Liver (tissue), 9 donors: ENCODE data around the gene FAT1. TPM values are rescaled to one million over a fixed set of nuclear protein-coding genes. Genes with fewer than 3 reads are reported as not detected.

Source experiments
- DNase-seq: peaks from one replicate; pipeline ENCODE4 v3.0.0-alpha.2; 2017; ENCODE audit warnings: low spot score
- H3K27ac ChIP-seq, 2 donors: one replicate each; pipeline ENCODE4 v1.7.0; 2013; ENCODE audit warnings: inconsistent platforms in 2 of 2, low read length in 2 of 2, control low read depth in 1 of 2, low read depth in 1 of 2, mild to moderate bottlenecking in 1 of 2
- H3K27me3 ChIP-seq, 4 donors: one replicate each; pipeline versions ENCODE4 v1.6.1 to v1.7.0; 2013; ENCODE audit warnings: low read length in 3 of 4, inconsistent platforms in 1 of 4, mild to moderate bottlenecking in 1 of 4, moderate library complexity in 1 of 4; ENCODE audit not compliant: control insufficient read depth in 4 of 4, insufficient read depth in 4 of 4
- H3K36me3 ChIP-seq, 4 donors: one replicate each; pipeline versions ENCODE4 v1.6.1 to v1.7.0; 2013; ENCODE audit warnings: low read length in 3 of 4, mild to moderate bottlenecking in 3 of 4, low read depth in 1 of 4, moderate library complexity in 1 of 4; ENCODE audit not compliant: control insufficient read depth in 4 of 4, insufficient read depth in 3 of 4
- H3K4me1 ChIP-seq, 4 donors: one replicate each; pipeline versions ENCODE4 v1.6.1 to v1.7.0; 2013; ENCODE audit warnings: low read length in 3 of 4, mild to moderate bottlenecking in 3 of 4, moderate library complexity in 1 of 4; ENCODE audit not compliant: control insufficient read depth in 4 of 4, insufficient read depth in 4 of 4
- H3K4me3 ChIP-seq, 3 donors: one replicate each; pipeline versions ENCODE4 v1.6.1 to v1.7.0; 2013; ENCODE audit warnings: low read length in 3 of 3, control low read depth in 1 of 3, low read depth in 1 of 3, mild to moderate bottlenecking in 1 of 3
- H3K9ac ChIP-seq, 2 donors: one replicate each; pipeline ENCODE4 v1.7.0; 2013; ENCODE audit warnings: low read length in 2 of 2, mild to moderate bottlenecking in 2 of 2, moderate library complexity in 2 of 2, control low read depth in 1 of 2, low read depth in 1 of 2
- H3K9me3 ChIP-seq, 4 donors: one replicate each; pipeline versions ENCODE4 v1.6.1 to v1.7.0; 2013; ENCODE audit warnings: low read length in 3 of 4; ENCODE audit not compliant: control insufficient read depth in 4 of 4
- ATF3 ChIP-seq: IDR thresholded peaks from 2 replicates; pipeline ENCODE4 v1.6.1; 2016; ENCODE audit warnings: antibody characterized with exemption
- CTCF ChIP-seq: fragments of 150-350 bp; IDR thresholded peaks from 2 replicates; pipeline ENCODE4 v1.5.1; 2017; ENCODE audit warnings: improper control_type of control experiment, low read depth, low read length; ENCODE audit not compliant: missing input control
- EGR1 ChIP-seq, 2 donors: IDR thresholded peaks; 2 replicates each; pipeline ENCODE4 v1.6.1; 2016 to 2018; ENCODE audit warnings: antibody characterized with exemption in 2 of 2, low read depth in 2 of 2
- FOXA1 ChIP-seq: IDR thresholded peaks from 2 replicates; pipeline ENCODE4 v1.6.1; 2016; ENCODE audit warnings: antibody characterized with exemption
- FOXA2 ChIP-seq: IDR thresholded peaks from 2 replicates; pipeline ENCODE4 v1.6.1; 2016; ENCODE audit warnings: antibody characterized with exemption
- GABPA ChIP-seq, 2 donors: IDR thresholded peaks in 1 of 2; conservative IDR thresholded peaks in 1 of 2; 2 replicates each; pipeline ENCODE4 v1.6.1; 2016; ENCODE audit warnings: antibody characterized with exemption in 2 of 2, mild to moderate bottlenecking in 1 of 2, moderate library complexity in 1 of 2
- HNF4A ChIP-seq, 2 donors: conservative IDR thresholded peaks; 2 replicates each; pipeline ENCODE4 v1.6.1; 2016; ENCODE audit warnings: antibody characterized with exemption in 2 of 2, mild to moderate bottlenecking in 2 of 2
- HNF4G ChIP-seq: IDR thresholded peaks from 2 replicates; pipeline ENCODE4 v1.6.1; 2016; ENCODE audit warnings: antibody characterized with exemption
- JUND ChIP-seq, 2 donors: IDR thresholded peaks; 2 replicates each; pipeline ENCODE4 v1.6.1; 2016; ENCODE audit warnings: antibody characterized with exemption in 2 of 2
- MAX ChIP-seq: IDR thresholded peaks from 2 replicates; pipeline ENCODE4 v1.6.1; 2016; ENCODE audit warnings: antibody characterized with exemption
- NR2F2 ChIP-seq: IDR thresholded peaks from 2 replicates; pipeline ENCODE4 v1.6.1; 2016; ENCODE audit warnings: antibody characterized with exemption
- RAD21 ChIP-seq, 2 donors: IDR thresholded peaks; 2 replicates each; pipeline ENCODE4 v1.6.1; 2016; ENCODE audit warnings: antibody characterized with exemption in 2 of 2, mild to moderate bottlenecking in 2 of 2
- RXRA ChIP-seq, 2 donors: IDR thresholded peaks; 2 replicates each; pipeline ENCODE4 v1.6.1; 2017 to 2018; ENCODE audit warnings: antibody characterized with exemption in 2 of 2, mild to moderate bottlenecking in 1 of 2
- SP1 ChIP-seq: IDR thresholded peaks from 2 replicates; pipeline ENCODE4 v1.6.1; 2018; ENCODE audit warnings: antibody characterized with exemption, mild to moderate bottlenecking
- TAF1 ChIP-seq: conservative IDR thresholded peaks from 2 replicates; pipeline ENCODE4 v1.6.1; 2016; ENCODE audit warnings: antibody characterized with exemption, mild to moderate bottlenecking
- YY1 ChIP-seq: IDR thresholded peaks from 2 replicates; pipeline ENCODE4 v1.6.1; 2016; ENCODE audit warnings: antibody characterized with exemption, mild to moderate bottlenecking
- ZBTB33 ChIP-seq: IDR thresholded peaks from 2 replicates; pipeline ENCODE4 v1.6.1; 2016; ENCODE audit warnings: antibody characterized with exemption
- WGBS: extraction: QIAGEN DNeasy Blood & Tissue Kit; methylation state at CpG from one replicate; pipeline ENCODE4 v1.1.7; 2013; 5-methylcytosine and 5-hydroxymethylcytosine counted together
- polyA plus RNA-seq, 2 donors: library from polyadenylated mRNA; stranded (reverse) in 1 of 2; unstranded in 1 of 2; fragments of 200-250 nt in 1 of 2; fragments of >200 nt in 1 of 2; fragmentation: Nextera tagmentation in 1 of 2; extraction: Ambion mirVana in 1 of 2; gene quantifications; one replicate each; pipeline versions ENCODE4 v1.2.1 to v1.2.3, GENCODE V29; 2013 to 2015
- total RNA-seq, 2 donors: library from RNA; depleted of rRNA; stranded (reverse); fragments of >200 nt; gene quantifications; one replicate each; pipeline ENCODE4 v1.2.3, GENCODE V29; 2014
- donor health status: healthy.
- donor health status: healthy.
- donor health status: healthy.
- donor health status: healthy.
- donor health status: healthy.

Gene FAT1
- total and polyA plus RNA-seq, 4 donors = 10.0 to 48.0 (median 30.0) TPM

- H3K9me3 ChIP-seq = no peaks in the 10 kb centered on the region
- WGBS = 88% methylated on average over 3 of the region's 3 CpGs
- H3K27me3 ChIP-seq = no peaks in the 10 kb centered on the region
- H3K27ac ChIP-seq = no peak overlapping the region
- H3K4me1 ChIP-seq = peaks cover 0 to 6% (median 0%) of the 10 kb centered on the region in 4 donors
- no peaks in the 10 kb centered on the region for H3K36me3 ChIP-seq
- DNase-seq = no peak
- no peak overlapping the region for H3K9ac ChIP-seq
- H3K4me3 ChIP-seq = no peak overlapping the region
- TF ChIP-seq HNF4G (no peak), MAX (no peak), HNF4A (conservative IDR thresholded peaks at IDR 0.05) (no peak), RXRA (IDR thresholded peaks at IDR 0.05) (no peak), RAD21 (IDR thresholded peaks at IDR 0.05) (no peak), JUND (IDR thresholded peaks at IDR 0.05) (no peak), SP1 (no peak)
Measured at GRCh38 chr4:186687265-186687664, 36.4 kb downstream of the FAT1 start.

GRCh38 chr4:186685767-186686183 is 37.9 kb downstream of the FAT1 start:
- peaks cover 0 to 6% (median 0%) of the 10 kb centered on the region in 4 donors for H3K4me1 ChIP-seq
- no peaks in the 10 kb centered on the region for H3K9me3 ChIP-seq
- no peak overlapping the region for H3K4me3 ChIP-seq
- no peak for DNase-seq
- H3K27ac ChIP-seq = no peak overlapping the region
- no peaks in the 10 kb centered on the region for H3K27me3 ChIP-seq
- H3K9ac ChIP-seq = no peak overlapping the region
- TF ChIP-seq YY1 (no peak), SP1 (no peak), JUND (IDR thresholded peaks at IDR 0.05) (peak; percentile 18 to 35)
- no peaks in the 10 kb centered on the region for H3K36me3 ChIP-seq
- 80% methylated on average over 2 of the region's 2 CpGs for WGBS

- Histone ChIP-seq H3K36me3 (no peaks in the 10 kb centered on the region), H3K27ac (no peak overlapping the region), H3K9ac (no peak overlapping the region), H3K9me3 (peaks cover 0 to 3% (median 0%) of the 10 kb centered on the region in 4 donors), H3K4me1 (peaks cover 0 to 6% (median 0%) of the 10 kb centered on the region in 4 donors), H3K4me3 (no peak overlapping the region), H3K27me3 (no peaks in the 10 kb centered on the region)
- 71% methylated on average over 5 of the region's 5 CpGs for WGBS
- no peak for DNase-seq
- TF ChIP-seq CTCF (no peak), HNF4A (conservative IDR thresholded peaks at IDR 0.05) (no peak), RAD21 (IDR thresholded peaks at IDR 0.05) (no peak), TAF1 (no peak), EGR1 (IDR thresholded peaks at IDR 0.05; ENCODE audit: low read depth in 2 of 2) (no peak)
Measured at GRCh38 chr4:186684889-186685309, 38.8 kb downstream of the FAT1 start.

- Histone ChIP-seq H3K4me3 (no peak overlapping the region), H3K27me3 (no peaks in the 10 kb centered on the region), H3K4me1 (peaks cover 0 to 6% (median 0%) of the 10 kb centered on the region in 4 donors), H3K27ac (no peak overlapping the region), H3K36me3 (no peaks in the 10 kb centered on the region), H3K9ac (no peak overlapping the region), H3K9me3 (peaks cover 0 to 3% (median 0%) of the 10 kb centered on the region in 4 donors)
- WGBS = 75% methylated on average over 12 of the region's 12 CpGs
- no peak for DNase-seq
- no peak for TF ChIP-seq ZBTB33
- TF ChIP-seq SP1 = no peak
- no peak for TF ChIP-seq GABPA (IDR thresholded peaks at IDR 0.05 in 1 of 2, conservative IDR thresholded peaks at IDR 0.05 in 1 of 2)
- no peak for TF ChIP-seq RXRA (IDR thresholded peaks at IDR 0.05)
- no peak for TF ChIP-seq EGR1 (IDR thresholded peaks at IDR 0.05; ENCODE audit: low read depth in 2 of 2)
- TF ChIP-seq NR2F2 = no peak
- TF ChIP-seq TAF1 = no peak
- no peak for TF ChIP-seq HNF4A (conservative IDR thresholded peaks at IDR 0.05)
- no peak for TF ChIP-seq JUND (IDR thresholded peaks at IDR 0.05)
- TF ChIP-seq MAX = no peak
- no peak for TF ChIP-seq FOXA2
- no peak for TF ChIP-seq FOXA1
- TF ChIP-seq ATF3 = no peak
- no peak for TF ChIP-seq RAD21 (IDR thresholded peaks at IDR 0.05)
- no peak for TF ChIP-seq HNF4G
Measured at GRCh38 chr4:186684220-186684619, 39.4 kb downstream of the FAT1 start.
